ENCODE data around the gene MYO1F.

Gene MYO1F

DNA sequence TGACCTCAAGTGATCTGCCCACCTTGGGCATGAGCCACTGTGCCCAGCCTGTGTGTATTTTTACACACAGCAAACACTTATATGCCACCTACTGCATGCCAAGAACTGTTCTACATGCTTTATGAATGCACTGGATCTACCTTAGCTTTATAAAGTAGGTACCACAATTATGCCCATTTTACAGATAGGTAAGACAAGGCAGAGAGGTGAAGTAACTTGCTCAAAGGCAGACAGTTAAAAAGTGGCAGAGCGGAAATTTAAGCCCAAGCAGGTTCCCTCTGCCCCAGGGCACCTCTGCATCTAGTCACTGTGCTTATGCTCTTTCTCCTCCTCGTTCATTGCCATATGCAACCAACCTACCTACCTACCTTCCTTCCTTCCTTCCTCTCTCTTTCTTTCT is 22.8 kb upstream of the MYO1F start:
- H3K27me3 ChIP-seq (ENCODE audit: control insufficient read depth in 1 of 2, insufficient read depth in 2 of 2, low read length in 2 of 2), result no peaks in the 10 kb centered on the region
- H3K4me1 ChIP-seq (ENCODE audit: control insufficient read depth, insufficient read depth, low read length), result no peaks in the 10 kb centered on the region
- H3K9me3 ChIP-seq (ENCODE audit: control insufficient read depth in 2 of 2, low read length in 2 of 2), result peaks cover 0 to 5% of the 10 kb centered on the region in 2 donors
- H3K9ac ChIP-seq (ENCODE audit: low read length in 2 of 2), result no peak overlapping the region
- no peak overlapping the region for H3K27ac ChIP-seq (ENCODE audit: low read length)
- peaks cover 6 to 14% of the 10 kb centered on the region in 2 donors for H3K36me3 ChIP-seq (ENCODE audit: control insufficient read depth in 2 of 2, insufficient read depth in 2 of 2, low read length in 2 of 2)
- H3K4me3 ChIP-seq (ENCODE audit: low read length in 2 of 2), result no peak overlapping the region

DNA sequence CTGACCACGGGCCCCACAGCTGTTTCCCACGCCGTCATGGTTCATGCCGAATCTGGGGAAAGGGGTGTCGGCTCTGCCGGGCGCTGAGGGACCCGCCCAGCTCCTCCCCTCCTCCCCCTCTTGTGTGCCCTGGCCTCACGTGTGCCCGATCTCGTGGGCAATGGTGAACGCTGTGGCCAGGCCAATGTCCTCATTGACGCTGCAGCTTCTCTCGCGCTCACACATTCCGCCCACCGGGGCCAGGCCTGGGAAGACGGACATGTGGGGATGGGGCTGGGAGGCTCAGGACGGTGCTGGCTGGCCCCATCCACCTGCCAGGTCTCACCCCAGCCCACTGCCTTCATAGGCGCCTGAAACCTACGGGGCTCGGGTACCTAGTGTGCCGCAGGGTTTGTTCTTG is 18.9 kb upstream of the MYO1F start:
- Histone ChIP-seq H3K36me3 (ENCODE audit: control insufficient read depth in 2 of 2, insufficient read depth in 2 of 2, low read length in 2 of 2) (peaks cover 3% of the 10 kb centered on the region in 2 donors), H3K27ac (ENCODE audit: low read length) (no peak overlapping the region)

DNA sequence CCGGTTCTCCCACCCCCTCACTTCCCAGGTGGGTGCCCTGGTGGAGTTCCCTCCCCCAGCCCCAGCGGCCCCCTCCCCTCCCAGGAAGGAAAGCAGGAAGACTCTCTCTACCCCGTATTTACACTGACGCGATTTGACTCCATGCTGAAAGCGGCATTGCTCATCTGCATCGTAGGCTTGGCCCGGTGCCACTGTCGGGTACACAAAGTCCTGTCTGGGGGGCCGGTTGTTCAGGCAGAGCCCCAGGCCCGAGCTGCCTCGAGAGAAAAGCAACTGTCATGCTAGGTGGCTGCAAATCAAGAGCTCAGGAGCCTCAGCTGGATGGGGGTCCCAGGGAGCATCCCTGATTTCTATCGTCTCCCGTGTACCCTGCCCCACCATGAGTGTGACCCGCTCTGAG is 18.4 kb upstream of the MYO1F start:
- peaks cover 0 to 5% of the 10 kb centered on the region in 2 donors for H3K9me3 ChIP-seq (ENCODE audit: control insufficient read depth in 2 of 2, low read length in 2 of 2)
- H3K4me1 ChIP-seq (ENCODE audit: control insufficient read depth, insufficient read depth, low read length), result peaks cover 16% of the 10 kb centered on the region
- H3K27me3 ChIP-seq (ENCODE audit: control insufficient read depth in 1 of 2, insufficient read depth in 2 of 2, low read length in 2 of 2), result peaks cover 0 to 2% of the 10 kb centered on the region in 2 donors
- H3K9ac ChIP-seq (ENCODE audit: low read length in 2 of 2), result no peak overlapping the region
- H3K36me3 ChIP-seq (ENCODE audit: control insufficient read depth in 2 of 2, insufficient read depth in 2 of 2, low read length in 2 of 2), result peaks cover 3% of the 10 kb centered on the region in 2 donors
- H3K27ac ChIP-seq (ENCODE audit: low read length), result no peak overlapping the region
- H3K4me3 ChIP-seq (ENCODE audit: low read length in 2 of 2), result no peak overlapping the region

More for the DNA sequence above, 18.9 kb upstream of the MYO1F start:
- Histone ChIP-seq H3K9me3 (ENCODE audit: control insufficient read depth in 2 of 2, low read length in 2 of 2) (peaks cover 0 to 5% of the 10 kb centered on the region in 2 donors), H3K9ac (ENCODE audit: low read length in 2 of 2) (no peak overlapping the region), H3K4me3 (ENCODE audit: low read length in 2 of 2) (no peak overlapping the region), H3K4me1 (ENCODE audit: control insufficient read depth, insufficient read depth, low read length) (peaks cover 16% of the 10 kb centered on the region), H3K27me3 (ENCODE audit: control insufficient read depth in 1 of 2, insufficient read depth in 2 of 2, low read length in 2 of 2) (peaks cover 0 to 2% of the 10 kb centered on the region in 2 donors)

DNA sequence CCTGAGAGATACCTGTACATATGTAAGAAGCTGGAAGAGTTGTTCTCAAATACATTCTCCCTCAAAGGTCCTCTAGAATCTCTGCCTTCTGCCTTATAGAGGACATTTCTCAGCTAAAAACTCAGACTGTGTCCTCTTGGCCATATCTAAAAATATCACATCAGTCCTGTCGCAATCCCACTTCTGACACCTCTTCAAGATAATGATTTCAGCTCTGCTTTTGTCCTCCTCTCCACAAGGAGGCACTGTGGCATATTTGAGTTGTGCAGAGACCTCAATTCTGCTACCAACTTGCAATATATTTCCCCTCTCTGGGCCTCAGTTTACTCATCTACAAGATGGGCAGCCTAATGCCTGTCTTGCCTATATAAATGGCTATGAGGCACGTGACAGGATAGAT is 16.7 kb upstream of the MYO1F start:
- Histone ChIP-seq H3K4me1 (ENCODE audit: control insufficient read depth, insufficient read depth, low read length) (peaks cover 16% of the 10 kb centered on the region), H3K4me3 (ENCODE audit: low read length in 2 of 2) (no peak overlapping the region), H3K9ac (ENCODE audit: low read length in 2 of 2) (no peak overlapping the region), H3K27ac (ENCODE audit: low read length) (no peak overlapping the region), H3K27me3 (ENCODE audit: control insufficient read depth in 1 of 2, insufficient read depth in 2 of 2, low read length in 2 of 2) (peaks cover 0 to 2% of the 10 kb centered on the region in 2 donors), H3K36me3 (ENCODE audit: control insufficient read depth in 2 of 2, insufficient read depth in 2 of 2, low read length in 2 of 2) (peaks cover 0 to 3% of the 10 kb centered on the region in 2 donors), H3K9me3 (ENCODE audit: control insufficient read depth in 2 of 2, low read length in 2 of 2) (peaks cover 0 to 5% of the 10 kb centered on the region in 2 donors)

DNA sequence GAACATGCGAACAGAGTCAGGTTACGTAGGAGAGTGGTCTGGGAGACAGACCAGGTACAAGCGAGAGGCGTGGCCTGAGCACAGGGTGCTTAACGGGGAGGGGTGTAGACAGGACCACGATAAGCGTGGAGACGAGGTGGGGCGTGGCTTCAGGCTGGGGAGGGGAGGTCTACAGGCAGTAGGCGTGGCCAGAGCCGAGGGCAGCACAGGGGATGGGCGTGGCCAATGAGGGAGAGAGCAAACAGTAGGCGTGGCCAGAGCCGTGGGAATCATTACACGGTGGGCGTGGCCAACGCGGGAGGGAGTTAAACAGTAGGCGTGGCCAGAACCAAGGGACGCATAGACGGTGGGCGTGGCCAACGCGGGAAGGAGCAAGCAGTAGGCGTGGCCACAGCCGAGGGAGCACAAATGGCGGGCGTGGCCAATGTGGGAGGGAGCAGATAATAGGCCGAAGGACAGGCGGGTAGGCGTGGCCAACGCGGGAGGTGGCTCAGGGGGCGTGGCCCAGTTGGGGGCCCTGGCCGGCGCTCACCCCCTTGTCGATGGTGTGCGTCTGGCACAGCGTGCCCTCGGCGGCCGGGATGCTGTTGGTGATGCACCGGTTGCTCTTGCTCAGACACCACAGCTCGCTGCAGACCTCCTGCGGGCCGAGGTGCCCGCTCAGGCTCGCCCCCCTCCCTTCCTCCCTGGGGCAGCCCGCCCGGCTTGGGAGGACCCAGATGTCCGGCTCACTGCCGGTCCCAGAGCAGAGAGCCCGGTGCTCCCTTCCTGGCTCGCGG is 15.2 kb upstream of the MYO1F start:
- peaks cover 0 to 3% of the 10 kb centered on the region in 2 donors for H3K36me3 ChIP-seq (ENCODE audit: control insufficient read depth in 2 of 2, insufficient read depth in 2 of 2, low read length in 2 of 2)
- H3K9me3 ChIP-seq (ENCODE audit: control insufficient read depth in 2 of 2, low read length in 2 of 2), result peaks cover 0 to 5% of the 10 kb centered on the region in 2 donors
- H3K4me1 ChIP-seq (ENCODE audit: control insufficient read depth, insufficient read depth, low read length), result peaks cover 16% of the 10 kb centered on the region
- H3K27ac ChIP-seq (ENCODE audit: low read length), result no peak overlapping the region
- peaks cover 0 to 2% of the 10 kb centered on the region in 2 donors for H3K27me3 ChIP-seq (ENCODE audit: control insufficient read depth in 1 of 2, insufficient read depth in 2 of 2, low read length in 2 of 2)
- peak overlapping the region in 1 of 2 donors; percentile 34 for H3K9ac ChIP-seq (ENCODE audit: low read length in 2 of 2)
- H3K4me3 ChIP-seq (ENCODE audit: low read length in 2 of 2), result peak overlapping the region; percentile 68 to 75

DNA sequence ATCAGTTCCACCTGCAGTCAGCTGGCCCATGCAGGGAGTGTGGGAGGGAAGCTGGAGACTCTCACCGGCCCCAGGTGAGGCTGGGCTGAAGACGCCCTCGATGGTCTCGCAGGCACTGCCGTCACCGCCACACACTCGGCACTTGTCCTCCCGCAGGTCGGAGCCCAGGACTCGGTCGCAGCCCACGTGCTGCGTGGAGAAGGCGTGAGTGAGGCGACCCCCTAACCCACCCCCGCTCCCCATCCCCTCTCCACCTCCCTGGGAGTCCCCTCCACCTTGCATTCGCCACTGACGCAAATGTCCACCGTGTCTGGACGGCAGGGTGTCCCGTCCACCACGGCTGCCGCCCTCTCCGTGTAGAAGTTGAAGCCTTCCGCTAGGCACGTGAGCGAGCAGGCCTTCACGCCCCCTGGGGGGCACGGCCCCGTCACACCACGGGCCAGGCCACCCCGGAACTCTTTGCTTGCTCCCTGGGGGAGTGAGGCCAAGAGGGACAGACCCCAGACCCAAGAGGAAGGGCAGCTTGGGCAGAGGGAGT is 12.0 kb upstream of the MYO1F start:
- Histone ChIP-seq H3K9ac (ENCODE audit: low read length in 2 of 2) (no peak overlapping the region), H3K27me3 (ENCODE audit: control insufficient read depth in 1 of 2, insufficient read depth in 2 of 2, low read length in 2 of 2) (peaks cover 0 to 2% of the 10 kb centered on the region in 2 donors), H3K4me1 (ENCODE audit: control insufficient read depth, insufficient read depth, low read length) (peaks cover 17% of the 10 kb centered on the region), H3K36me3 (ENCODE audit: control insufficient read depth in 2 of 2, insufficient read depth in 2 of 2, low read length in 2 of 2) (no peaks in the 10 kb centered on the region), H3K27ac (ENCODE audit: low read length) (no peak overlapping the region), H3K9me3 (ENCODE audit: control insufficient read depth in 2 of 2, low read length in 2 of 2) (peaks cover 0 to 5% of the 10 kb centered on the region in 2 donors), H3K4me3 (ENCODE audit: low read length in 2 of 2) (no peak overlapping the region)

DNA sequence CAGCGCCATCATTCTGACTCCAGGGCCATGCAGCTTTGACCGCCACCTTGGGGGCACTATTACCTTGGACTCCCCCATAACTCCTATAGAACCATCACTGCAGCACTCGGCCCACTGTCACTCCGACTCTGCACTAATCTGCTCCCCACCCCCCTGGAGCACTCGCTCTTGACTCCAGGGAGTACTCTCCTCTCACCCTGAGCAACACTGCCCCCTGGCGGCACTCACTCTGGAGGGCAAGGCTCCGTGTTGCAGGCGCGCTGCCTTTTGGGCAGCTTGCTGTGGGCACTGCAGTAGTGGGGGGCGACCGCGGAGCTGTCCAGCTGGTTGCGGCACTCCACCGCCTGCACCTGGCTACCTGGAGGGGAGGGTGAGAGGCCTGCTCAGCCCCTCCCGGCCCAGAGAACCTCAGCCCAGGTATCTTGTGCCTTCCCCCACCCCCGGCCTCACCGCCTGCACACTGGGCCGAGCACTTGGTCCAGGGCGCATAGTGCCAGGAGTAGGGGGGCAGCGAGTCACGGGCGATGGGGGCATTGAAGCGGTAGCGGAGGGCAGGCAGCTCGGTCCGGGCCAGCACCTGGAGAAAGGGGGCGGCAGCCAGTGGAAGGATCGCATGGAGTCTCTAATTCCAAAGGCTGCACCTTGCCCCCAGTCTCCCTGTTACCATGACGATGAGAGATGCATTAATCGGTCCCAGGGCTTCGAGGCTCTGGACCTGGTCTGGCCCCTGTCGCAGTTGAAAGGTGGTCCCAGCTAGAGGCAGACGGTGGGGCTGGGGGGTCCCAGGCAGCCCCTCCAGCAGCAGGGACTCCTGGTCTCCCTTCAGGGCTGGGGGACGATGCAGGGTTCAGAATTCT is 8.9 kb upstream of the MYO1F start:
- Histone ChIP-seq H3K4me1 (ENCODE audit: control insufficient read depth, insufficient read depth, low read length) (peaks cover 2% of the 10 kb centered on the region), H3K9me3 (ENCODE audit: control insufficient read depth in 2 of 2, low read length in 2 of 2) (no peaks in the 10 kb centered on the region), H3K27ac (ENCODE audit: low read length) (no peak overlapping the region), H3K9ac (ENCODE audit: low read length in 2 of 2) (no peak overlapping the region), H3K36me3 (ENCODE audit: control insufficient read depth in 2 of 2, insufficient read depth in 2 of 2, low read length in 2 of 2) (no peaks in the 10 kb centered on the region), H3K27me3 (ENCODE audit: control insufficient read depth in 1 of 2, insufficient read depth in 2 of 2, low read length in 2 of 2) (no peaks in the 10 kb centered on the region), H3K4me3 (ENCODE audit: low read length in 2 of 2) (no peak overlapping the region)

DNA sequence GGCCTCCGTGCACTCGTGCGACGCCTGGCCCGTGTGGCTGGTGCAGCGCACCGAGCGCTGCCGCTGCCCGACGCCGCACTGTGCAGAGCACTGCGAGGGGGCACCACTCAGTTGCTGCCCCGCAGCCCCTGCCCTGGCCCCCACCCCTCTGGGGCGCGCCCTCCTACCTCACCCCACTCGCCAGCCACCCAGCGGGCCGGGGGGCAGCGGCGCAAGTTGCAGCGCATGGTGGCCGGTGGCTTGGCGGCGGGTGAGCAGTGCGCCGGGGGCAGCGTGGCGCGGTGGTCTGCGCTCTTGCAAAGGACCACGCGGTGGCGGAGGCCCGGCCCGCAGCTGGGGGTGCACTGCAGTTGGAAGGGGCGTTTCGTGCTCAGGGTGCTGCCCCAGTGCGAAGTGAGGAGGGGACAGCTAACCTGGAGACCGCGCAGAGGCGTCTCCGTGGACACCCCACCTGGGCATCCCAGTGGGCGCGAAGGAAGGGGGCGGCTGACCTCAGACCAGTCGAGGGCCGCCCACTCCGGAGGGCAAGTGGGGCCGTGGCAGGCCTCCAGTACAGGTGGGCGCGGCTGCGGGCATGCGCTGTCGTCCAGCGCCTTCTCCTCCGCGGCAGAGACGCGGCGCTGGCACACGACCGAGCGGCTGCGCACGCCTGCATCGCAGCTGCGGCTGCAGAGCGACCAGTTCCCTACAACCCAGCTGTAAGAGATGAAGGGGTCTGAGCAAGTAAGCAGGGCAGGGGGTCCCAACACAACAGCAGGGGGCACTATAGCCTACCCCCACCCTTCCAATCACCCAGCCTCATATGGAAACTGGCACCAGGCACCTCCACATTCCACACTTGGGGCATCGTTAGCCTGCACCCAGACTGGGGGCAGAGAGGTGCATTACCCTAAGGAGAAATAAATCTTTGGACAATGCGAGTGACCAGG is 8.0 kb upstream of the MYO1F start:
- no peaks in the 10 kb centered on the region for H3K36me3 ChIP-seq (ENCODE audit: control insufficient read depth in 2 of 2, insufficient read depth in 2 of 2, low read length in 2 of 2)
- H3K27me3 ChIP-seq (ENCODE audit: control insufficient read depth in 1 of 2, insufficient read depth in 2 of 2, low read length in 2 of 2), result no peaks in the 10 kb centered on the region
- no peak overlapping the region for H3K27ac ChIP-seq (ENCODE audit: low read length)
- H3K9ac ChIP-seq (ENCODE audit: low read length in 2 of 2), result no peak overlapping the region
- H3K4me1 ChIP-seq (ENCODE audit: control insufficient read depth, insufficient read depth, low read length), result peaks cover 6% of the 10 kb centered on the region
- no peaks in the 10 kb centered on the region for H3K9me3 ChIP-seq (ENCODE audit: control insufficient read depth in 2 of 2, low read length in 2 of 2)
- H3K4me3 ChIP-seq (ENCODE audit: low read length in 2 of 2), result no peak overlapping the region

DNA sequence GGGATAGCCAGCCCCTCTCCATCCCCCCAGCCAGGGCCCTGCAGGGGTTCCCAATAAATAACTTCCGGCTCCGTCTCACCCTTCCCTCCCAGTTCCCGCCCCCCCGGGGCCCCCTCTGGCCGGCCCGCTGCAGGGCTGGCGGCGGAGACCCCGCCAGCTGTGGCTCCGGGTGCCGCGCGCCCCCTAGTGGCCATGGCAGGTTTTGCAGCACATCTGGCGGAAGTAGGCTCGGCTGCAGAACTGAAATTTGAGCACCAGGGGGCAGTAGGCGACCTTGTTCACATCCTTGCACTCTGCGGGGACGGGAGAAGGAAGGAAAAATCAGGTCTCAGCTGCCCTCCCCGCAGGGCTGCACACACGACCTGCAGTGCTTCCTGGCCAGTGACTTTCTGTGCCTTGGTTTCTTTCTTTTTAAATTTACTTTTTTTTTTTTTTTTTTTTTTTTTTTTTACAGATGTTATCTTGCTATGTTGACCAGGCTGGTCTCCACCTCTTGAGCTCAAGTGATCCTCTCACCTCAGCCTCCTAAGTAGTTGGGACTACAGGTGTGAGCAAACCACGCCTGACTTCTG is 3.6 kb upstream of the MYO1F start:
- Histone ChIP-seq H3K27ac (ENCODE audit: low read length) (no peak overlapping the region), H3K27me3 (ENCODE audit: control insufficient read depth in 1 of 2, insufficient read depth in 2 of 2, low read length in 2 of 2) (peaks cover 6 to 15% of the 10 kb centered on the region in 2 donors), H3K9ac (ENCODE audit: low read length in 2 of 2) (no peak overlapping the region), H3K4me3 (ENCODE audit: low read length in 2 of 2) (no peak overlapping the region), H3K36me3 (ENCODE audit: control insufficient read depth in 2 of 2, insufficient read depth in 2 of 2, low read length in 2 of 2) (no peaks in the 10 kb centered on the region), H3K4me1 (ENCODE audit: control insufficient read depth, insufficient read depth, low read length) (peaks cover 4% of the 10 kb centered on the region), H3K9me3 (ENCODE audit: control insufficient read depth in 2 of 2, low read length in 2 of 2) (no peaks in the 10 kb centered on the region)
